ENCODE results near the gene IL17RA.

DNA sequence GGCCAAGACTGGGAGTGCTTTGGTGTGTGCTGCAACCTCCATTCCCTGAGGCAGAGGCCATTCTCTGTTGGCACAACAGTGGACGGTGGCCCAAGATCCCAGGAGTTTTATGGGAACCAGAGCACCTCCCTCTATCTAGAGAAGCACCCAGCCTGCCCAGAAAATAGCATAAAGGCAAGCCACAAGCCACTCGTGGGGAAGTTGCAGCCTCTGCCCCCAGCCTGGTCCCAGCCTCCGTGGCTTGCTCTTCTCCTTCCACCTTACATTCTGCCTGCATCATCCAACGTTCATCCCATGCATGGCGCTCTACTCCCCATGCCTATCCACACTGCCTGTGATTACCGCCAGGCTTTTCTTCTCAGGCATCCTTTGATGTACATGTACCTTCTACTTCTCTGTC, 15.8 kb downstream of the IL17RA start:
- no peak for TF ChIP-seq POLR2A (IDR thresholded peaks at IDR 0.05)
- TF ChIP-seq, protein P1, sequence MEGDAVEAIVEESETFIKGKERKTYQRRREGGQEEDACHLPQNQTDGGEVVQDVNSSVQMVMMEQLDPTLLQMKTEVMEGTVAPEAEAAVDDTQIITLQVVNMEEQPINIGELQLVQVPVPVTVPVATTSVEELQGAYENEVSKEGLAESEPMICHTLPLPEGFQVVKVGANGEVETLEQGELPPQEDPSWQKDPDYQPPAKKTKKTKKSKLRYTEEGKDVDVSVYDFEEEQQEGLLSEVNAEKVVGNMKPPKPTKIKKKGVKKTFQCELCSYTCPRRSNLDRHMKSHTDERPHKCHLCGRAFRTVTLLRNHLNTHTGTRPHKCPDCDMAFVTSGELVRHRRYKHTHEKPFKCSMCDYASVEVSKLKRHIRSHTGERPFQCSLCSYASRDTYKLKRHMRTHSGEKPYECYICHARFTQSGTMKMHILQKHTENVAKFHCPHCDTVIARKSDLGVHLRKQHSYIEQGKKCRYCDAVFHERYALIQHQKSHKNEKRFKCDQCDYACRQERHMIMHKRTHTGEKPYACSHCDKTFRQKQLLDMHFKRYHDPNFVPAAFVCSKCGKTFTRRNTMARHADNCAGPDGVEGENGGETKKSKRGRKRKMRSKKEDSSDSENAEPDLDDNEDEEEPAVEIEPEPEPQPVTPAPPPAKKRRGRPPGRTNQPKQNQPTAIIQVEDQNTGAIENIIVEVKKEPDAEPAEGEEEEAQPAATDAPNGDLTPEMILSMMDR (IDR thresholded peaks at IDR 0.05): no peak
